K562 (cell line): ENCODE measurements around the gene FERMT1. TPM values are rescaled to one million over a fixed set of nuclear protein-coding genes. Genes with fewer than 3 reads are reported as not detected.

Source experiments
- ATAC-seq: fragments of 200-7000 bp; cut with Tn5 transposase; 3 replicates; pipeline ENCODE4 v1.9.1; 2020; ENCODE audit warnings: moderate library complexity
- BruUV-seq: library from RNA; stranded (reverse); fragments of 400-500 nt; replicated peaks from 2 replicates; lab custom pipeline; 2021; lab: Mats Ljungman, UMichigan
- CTCF ChIA-PET: fragments of 300-600 bp; formaldehyde crosslinking; extraction: SDS; loops from one replicate; lab custom pipeline; 2021; ENCODE audit warnings: low intra/inter-chr PET ratio; lab: Yijun Ruan, JAX
- POLR2A ChIA-PET: fragments of 300-600, 350-650 bp; sonication (Branson Sonifier 250); formaldehyde crosslinking; extraction: SDS; loops from one replicate; lab custom pipeline; 2021; ENCODE audit warnings: antibody characterized with exemption, inconsistent platforms; lab: Yijun Ruan, JAX
- DNase-seq, 4 experiments: peaks; one replicate each; pipeline versions ENCODE4 v3.0.0 to v3.0.0-alpha.2; 2011 to 2018; ENCODE audit warnings: low spot score in 3 of 4, mixed read lengths in 3 of 4; ENCODE audit errors: extremely low read depth in 1 of 4
- FAIRE-seq: peaks from 2 replicates; lab custom pipeline; 2011; peaks lifted over from hg19 to GRCh38; lab: Jason Lieb, UNC
- H2AFZ ChIP-seq: 2 replicates; pipeline ENCODE4 v1.6.0; 2011; ENCODE audit warnings: low read depth, low read length, control low read depth, inconsistent platforms
- H3K27ac ChIP-seq: fragments of 200-600 bp; 3 replicates; pipeline ENCODE4 v1.8.0; 2011; ENCODE audit warnings: low read depth, mild to moderate bottlenecking, control low read depth, inconsistent platforms, low read length, moderate library complexity, mixed read lengths; ENCODE audit errors: extremely low read depth
- H3K27me3 ChIP-seq, 2 experiments: fragments of 300-600 bp in 1 of 2; 2 replicates in 1 of 2; 3 replicates in 1 of 2; pipeline versions ENCODE4 v1.6.0 to v1.8.0; 2011; ENCODE audit warnings: inconsistent platforms in 2 of 2, low read length in 2 of 2, mild to moderate bottlenecking in 1 of 2, mixed read lengths in 1 of 2, moderate library complexity in 1 of 2; ENCODE audit not compliant: control insufficient read depth in 2 of 2, insufficient read depth in 2 of 2
- H3K36me3 ChIP-seq: fragments of 300-600 bp; 3 replicates; pipeline ENCODE4 v1.8.0; 2011; ENCODE audit warnings: mild to moderate bottlenecking, low read length, inconsistent platforms; ENCODE audit not compliant: control insufficient read depth, insufficient read depth
- H3K4me1 ChIP-seq, 2 experiments: fragments of 200-600 bp in 1 of 2; replicated peaks in 1 of 2; 2 replicates in 1 of 2; 3 replicates in 1 of 2; pipeline versions ENCODE4 v1.5.1 to v1.8.0; 2011; ENCODE audit warnings: inconsistent platforms in 2 of 2, low read length in 2 of 2, mild to moderate bottlenecking in 1 of 2, mixed read lengths in 1 of 2, moderate library complexity in 1 of 2; ENCODE audit not compliant: control insufficient read depth in 2 of 2, insufficient read depth in 2 of 2
- H3K4me2 ChIP-seq: 2 replicates; pipeline ENCODE4 v1.6.1; 2011; ENCODE audit warnings: low read length, control low read depth, inconsistent platforms, mixed read lengths; ENCODE audit not compliant: insufficient read depth
- H3K4me3 ChIP-seq: fragments of 200-600 bp; sonication (generic), shearing (Covaris generic); 2 replicates; pipeline ENCODE4 v1.5.1; 2016; ENCODE audit warnings: control low read depth, inconsistent platforms
- H3K79me2 ChIP-seq: fragments of 200-600 bp; 3 replicates; pipeline ENCODE4 v1.8.0; 2011; ENCODE audit warnings: low read length, inconsistent platforms; ENCODE audit not compliant: control insufficient read depth, insufficient read depth
- H3K9ac ChIP-seq, 2 experiments: 2 replicates each; pipeline versions ENCODE4 v1.6.0 to v1.6.1; 2011; ENCODE audit warnings: low read depth in 2 of 2, low read length in 2 of 2, control low read depth in 1 of 2, inconsistent platforms in 1 of 2, mild to moderate bottlenecking in 1 of 2, mixed read lengths in 1 of 2; ENCODE audit not compliant: insufficient read depth in 1 of 2
- H3K9me1 ChIP-seq: one replicate; pipeline ENCODE4 v1.6.0; 2011; ENCODE audit warnings: inconsistent platforms, mild to moderate bottlenecking, low read length, moderate library complexity; ENCODE audit not compliant: control insufficient read depth, insufficient read depth
- H3K9me3 ChIP-seq: replicated peaks from 2 replicates; pipeline ENCODE4 v1.5.1; 2011; ENCODE audit warnings: low read depth, low read length, inconsistent platforms; ENCODE audit not compliant: control insufficient read depth, insufficient read depth
- H4K20me1 ChIP-seq: replicated peaks from 2 replicates; pipeline ENCODE4 v1.6.1; 2011; ENCODE audit warnings: low read length, inconsistent platforms, mixed read lengths; ENCODE audit not compliant: control insufficient read depth, insufficient read depth
- CBX1 ChIP-seq: sonication (generic); IDR thresholded peaks from 2 replicates; pipeline ENCODE4 v1.6.1; 2016; ENCODE audit warnings: antibody characterized with exemption, low read depth, mild to moderate bottlenecking
- KAT7 ChIP-seq: sonication (generic); formaldehyde crosslinking; IDR thresholded peaks from 2 replicates; pipeline ENCODE4 v1.8.0; 2022; ENCODE audit warnings: missing genetic modification reagents, mild to moderate bottlenecking, borderline replicate concordance
- SRSF7 ChIP-seq: fragments of 200-400 bp; formaldehyde crosslinking; optimal IDR thresholded peaks from 2 replicates; pipeline ENCODE3; 2017; ENCODE audit warnings: mild to moderate bottlenecking, low read depth, low read length
- ZC3H8 ChIP-seq: fragments of 450-650 bp; IDR thresholded peaks from 2 replicates; pipeline ENCODE4 v1.6.1; 2017
- ZFP30 ChIP-seq: fragments of 250-450 bp; sonication (Bioruptor Pico); IDR thresholded peaks from 2 replicates; pipeline ENCODE4 v1.8.0; 2022; ENCODE audit warnings: moderate library complexity, mild to moderate bottlenecking, inconsistent platforms, borderline replicate concordance
- ZNF232 ChIP-seq: sonication (generic); formaldehyde crosslinking; IDR thresholded peaks from 2 replicates; pipeline ENCODE4 v1.8.0; 2022; ENCODE audit warnings: mild to moderate bottlenecking, missing genetic modification reagents
- ZNF316 ChIP-seq: fragments of 450-650 bp; IDR thresholded peaks from 2 replicates; pipeline ENCODE4 v1.6.1; 2016
- ZNF561 ChIP-seq: fragments of 450-650 bp; formaldehyde crosslinking; conservative IDR thresholded peaks from 2 replicates; pipeline ENCODE4 v1.4.0; 2020; ENCODE audit warnings: mild to moderate bottlenecking, moderate library complexity
- WGBS: fragments of 100-300 bp; shearing (Covaris generic); methylation state at CpG from one replicate; pipeline ENCODE4 v1.1.6; 2016; ENCODE audit warnings: low coverage, mixed read lengths; ENCODE audit not compliant: insufficient coverage; ENCODE audit errors: missing lambda C conversion rate; 5-methylcytosine and 5-hydroxymethylcytosine counted together
- in situ Hi-C: fragments of 300-500 bp; cut with MboI; formaldehyde crosslinking; loops from 4 replicates; pipeline ENCODE4 v1.15.0; 2018; ENCODE audit warnings: inconsistent platforms, mixed read lengths
- intact Hi-C: fragments of 100-400 bp; cut with micrococcal nuclease; formaldehyde crosslinking; loops from 2 replicates; pipeline ENCODE4 v1.14.2; 2022
- polyA plus RNA-seq, 8 experiments: library from polyadenylated mRNA; depleted of rRNA in 4 of 8; stranded (reverse) in 5 of 8; unstranded in 3 of 8; fragments of >200 nt; fragmentation: Nextera tagmentation in 2 of 8; fragmentation: Illumina TruSeq in 1 of 8; extraction: Ambion mirVana in 2 of 8; extraction: Trizol in 1 of 8; gene quantifications; 2 replicates each; pipeline versions ENCODE4 v1.2.1 to v1.2.3, GENCODE V29; 2011 to 2014; ENCODE audit warnings: inconsistent platforms in 1 of 8, missing spikeins in 1 of 8
- total RNA-seq, 7 experiments: library from RNA; depleted of rRNA in 6 of 7; stranded (reverse); fragments of >200 nt in 6 of 7; fragmentation: Illumina TruSeq in 2 of 7; extraction: Trizol in 2 of 7; gene quantifications; 2 replicates each; pipeline versions ENCODE4 v1.2.1 to v1.2.3, GENCODE V29; 2011 to 2021; ENCODE audit warnings: low replicate concordance in 1 of 7
- TF ChIP-seq, protein P1 (sequence below): IDR thresholded peaks from 2 replicates; pipeline ENCODE4 v1.6.1; 2014; ENCODE audit warnings: antibody characterized with exemption
- TF ChIP-seq, protein P2 (sequence below): fragments of 450-650 bp; IDR thresholded peaks from 2 replicates; pipeline ENCODE4 v1.6.1; 2014; ENCODE audit warnings: low read depth, mild to moderate bottlenecking, moderate library complexity, borderline replicate concordance
- TF ChIP-seq, protein P3 (sequence below): sonication (generic); formaldehyde crosslinking; IDR thresholded peaks from 2 replicates; pipeline ENCODE4 v1.5.0; 2020; ENCODE audit warnings: missing genetic modification reagents
- TF ChIP-seq, protein P4 (sequence below): sonication (generic); formaldehyde crosslinking; IDR thresholded peaks from 2 replicates; pipeline ENCODE4 v1.8.0; 2022; ENCODE audit warnings: mild to moderate bottlenecking, missing genetic modification reagents

The FERMT1 gene
- total and polyA plus RNA-seq, 9 of the 15 experiments (the other 6 are each of a cell fraction or from before 2014, with no cell fraction given) = 0.07 TPM; not detected in 8

DNA sequence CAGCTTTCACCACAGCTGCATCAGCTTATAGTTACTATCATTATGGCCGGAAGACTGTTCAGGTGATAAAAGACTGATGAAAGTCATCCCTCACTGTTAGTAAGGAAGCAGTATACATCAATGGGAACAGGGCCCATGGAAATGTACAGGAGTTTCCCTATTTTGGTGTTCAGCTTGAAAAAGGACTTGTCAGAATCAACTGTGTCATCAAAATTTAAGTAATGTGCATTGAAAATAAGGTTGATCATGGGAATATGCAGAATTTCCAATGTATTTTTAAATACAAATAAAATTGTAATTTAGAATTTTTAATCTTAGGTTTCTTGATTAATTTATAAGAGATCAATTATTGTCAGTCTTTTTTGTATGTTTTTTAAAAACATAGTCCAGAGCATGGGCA, 85.7 kb downstream of the FERMT1 start:
- ChIA-PET CTCF (no interaction called here), POLR2A (no interaction called here)
- no TSS peak for BruUV-seq
- WGBS = 78% methylated on average over 1 of the region's 1 CpG
- no peak overlapping the region for H2AFZ ChIP-seq
- H3K36me3 ChIP-seq = peaks cover 77% of the 10 kb centered on the region
- in situ Hi-C loops = no loop called here
- no peak for ATAC-seq
- no peak overlapping the region for H3K4me2 ChIP-seq
- H3K9me3 ChIP-seq = no peaks in the 10 kb centered on the region
- H3K79me2 ChIP-seq = peaks cover 9% of the 10 kb centered on the region
- intact Hi-C loops = no loop called here
- no peak for TF ChIP-seq ZNF232 (CRISPR knock-in tag)
- no peak for TF ChIP-seq SRSF7
- TF ChIP-seq ZNF316 = peak; percentile 23; the same call in 1 of the 2 replicates
- no peak overlapping the region for H3K9ac ChIP-seq
- H3K4me1 ChIP-seq = peaks cover 12 to 18% of the 10 kb centered on the region in 2 experiments
- no peak overlapping the region for H3K27ac ChIP-seq
- no peaks in the 10 kb centered on the region for H3K27me3 ChIP-seq
- no peaks in the 10 kb centered on the region for H4K20me1 ChIP-seq
- no peak for FAIRE-seq
- DNase-seq = no peak
- no peak overlapping the region for H3K4me3 ChIP-seq
- no peaks in the 10 kb centered on the region for H3K9me1 ChIP-seq

DNA sequence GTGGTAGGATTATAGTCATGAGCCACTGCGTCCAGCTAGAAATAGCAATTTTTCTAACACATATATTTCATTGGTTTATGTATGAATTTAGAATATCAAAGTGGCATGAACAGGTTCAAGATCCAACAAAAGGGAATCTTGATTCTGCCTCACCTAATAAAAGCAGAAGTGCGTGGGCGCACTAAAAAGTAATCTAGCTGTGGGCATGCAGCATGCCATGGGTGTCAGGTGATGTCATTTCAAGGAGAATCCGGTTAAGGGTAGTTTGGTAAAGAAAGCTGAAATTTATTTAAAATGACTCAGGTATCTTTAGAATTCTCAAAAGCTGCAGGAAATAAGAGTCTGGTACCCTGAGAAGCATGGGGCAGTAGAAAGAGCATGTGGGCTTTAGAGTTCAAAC, 86.6 kb downstream of the FERMT1 start:
- Histone ChIP-seq H3K79me2 (peaks cover 12% of the 10 kb centered on the region), H3K36me3 (peaks cover 76% of the 10 kb centered on the region), H3K9me3 (no peaks in the 10 kb centered on the region), H3K4me1 (peaks cover 3 to 18% of the 10 kb centered on the region in 2 experiments), H3K4me3 (no peak overlapping the region), H3K9ac (no peak overlapping the region), H3K27ac (no peak overlapping the region), H3K27me3 (no peaks in the 10 kb centered on the region), H2AFZ (no peak overlapping the region), H3K4me2 (no peak overlapping the region), H3K9me1 (no peaks in the 10 kb centered on the region), H4K20me1 (no peaks in the 10 kb centered on the region)
- 98% methylated on average over 4 of the region's 4 CpGs for WGBS
- ChIA-PET POLR2A (no interaction called here), CTCF (no interaction called here)
- ATAC-seq (no peak), FAIRE-seq (no peak), DNase-seq (no peak)
- intact Hi-C loops (no loop called here), in situ Hi-C loops (no loop called here)
- BruUV-seq = no TSS peak
- no peak for TF ChIP-seq ZFP30 (CRISPR knock-in tag)
- TF ChIP-seq, protein P1, sequence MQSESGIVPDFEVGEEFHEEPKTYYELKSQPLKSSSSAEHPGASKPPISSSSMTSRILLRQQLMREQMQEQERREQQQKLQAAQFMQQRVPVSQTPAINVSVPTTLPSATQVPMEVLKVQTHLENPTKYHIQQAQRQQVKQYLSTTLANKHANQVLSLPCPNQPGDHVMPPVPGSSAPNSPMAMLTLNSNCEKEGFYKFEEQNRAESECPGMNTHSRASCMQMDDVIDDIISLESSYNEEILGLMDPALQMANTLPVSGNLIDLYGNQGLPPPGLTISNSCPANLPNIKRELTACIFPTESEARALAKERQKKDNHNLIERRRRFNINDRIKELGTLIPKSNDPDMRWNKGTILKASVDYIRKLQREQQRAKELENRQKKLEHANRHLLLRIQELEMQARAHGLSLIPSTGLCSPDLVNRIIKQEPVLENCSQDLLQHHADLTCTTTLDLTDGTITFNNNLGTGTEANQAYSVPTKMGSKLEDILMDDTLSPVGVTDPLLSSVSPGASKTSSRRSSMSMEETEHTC = no peak
- no peak for TF ChIP-seq ZNF561 (CRISPR knock-in tag)
- TF ChIP-seq, protein P2, sequence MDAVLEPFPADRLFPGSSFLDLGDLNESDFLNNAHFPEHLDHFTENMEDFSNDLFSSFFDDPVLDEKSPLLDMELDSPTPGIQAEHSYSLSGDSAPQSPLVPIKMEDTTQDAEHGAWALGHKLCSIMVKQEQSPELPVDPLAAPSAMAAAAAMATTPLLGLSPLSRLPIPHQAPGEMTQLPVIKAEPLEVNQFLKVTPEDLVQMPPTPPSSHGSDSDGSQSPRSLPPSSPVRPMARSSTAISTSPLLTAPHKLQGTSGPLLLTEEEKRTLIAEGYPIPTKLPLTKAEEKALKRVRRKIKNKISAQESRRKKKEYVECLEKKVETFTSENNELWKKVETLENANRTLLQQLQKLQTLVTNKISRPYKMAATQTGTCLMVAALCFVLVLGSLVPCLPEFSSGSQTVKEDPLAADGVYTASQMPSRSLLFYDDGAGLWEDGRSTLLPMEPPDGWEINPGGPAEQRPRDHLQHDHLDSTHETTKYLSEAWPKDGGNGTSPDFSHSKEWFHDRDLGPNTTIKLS = no peak
- TF ChIP-seq CBX1 = no peak
- no peak for TF ChIP-seq ZC3H8
- TF ChIP-seq KAT7 (CRISPR knock-in tag) = no peak
- TF ChIP-seq, protein P3, sequence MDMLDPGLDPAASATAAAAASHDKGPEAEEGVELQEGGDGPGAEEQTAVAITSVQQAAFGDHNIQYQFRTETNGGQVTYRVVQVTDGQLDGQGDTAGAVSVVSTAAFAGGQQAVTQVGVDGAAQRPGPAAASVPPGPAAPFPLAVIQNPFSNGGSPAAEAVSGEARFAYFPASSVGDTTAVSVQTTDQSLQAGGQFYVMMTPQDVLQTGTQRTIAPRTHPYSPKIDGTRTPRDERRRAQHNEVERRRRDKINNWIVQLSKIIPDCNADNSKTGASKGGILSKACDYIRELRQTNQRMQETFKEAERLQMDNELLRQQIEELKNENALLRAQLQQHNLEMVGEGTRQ (CRISPR knock-in tag) = no peak
- TF ChIP-seq, protein P4, sequence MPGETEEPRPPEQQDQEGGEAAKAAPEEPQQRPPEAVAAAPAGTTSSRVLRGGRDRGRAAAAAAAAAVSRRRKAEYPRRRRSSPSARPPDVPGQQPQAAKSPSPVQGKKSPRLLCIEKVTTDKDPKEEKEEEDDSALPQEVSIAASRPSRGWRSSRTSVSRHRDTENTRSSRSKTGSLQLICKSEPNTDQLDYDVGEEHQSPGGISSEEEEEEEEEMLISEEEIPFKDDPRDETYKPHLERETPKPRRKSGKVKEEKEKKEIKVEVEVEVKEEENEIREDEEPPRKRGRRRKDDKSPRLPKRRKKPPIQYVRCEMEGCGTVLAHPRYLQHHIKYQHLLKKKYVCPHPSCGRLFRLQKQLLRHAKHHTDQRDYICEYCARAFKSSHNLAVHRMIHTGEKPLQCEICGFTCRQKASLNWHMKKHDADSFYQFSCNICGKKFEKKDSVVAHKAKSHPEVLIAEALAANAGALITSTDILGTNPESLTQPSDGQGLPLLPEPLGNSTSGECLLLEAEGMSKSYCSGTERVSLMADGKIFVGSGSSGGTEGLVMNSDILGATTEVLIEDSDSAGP = no peak
